GM21526 (cell line): ENCODE measurements around the gene SPDEF.

Experiments
- ATAC-seq: cut with Tn5 transposase; IDR thresholded peaks from one replicate; pipeline ENCODE4 v1.9.1; 2021; ENCODE audit warnings: moderate library complexity; ENCODE audit not compliant: unreplicated experiment, low FRiP score

The SPDEF gene

DNA sequence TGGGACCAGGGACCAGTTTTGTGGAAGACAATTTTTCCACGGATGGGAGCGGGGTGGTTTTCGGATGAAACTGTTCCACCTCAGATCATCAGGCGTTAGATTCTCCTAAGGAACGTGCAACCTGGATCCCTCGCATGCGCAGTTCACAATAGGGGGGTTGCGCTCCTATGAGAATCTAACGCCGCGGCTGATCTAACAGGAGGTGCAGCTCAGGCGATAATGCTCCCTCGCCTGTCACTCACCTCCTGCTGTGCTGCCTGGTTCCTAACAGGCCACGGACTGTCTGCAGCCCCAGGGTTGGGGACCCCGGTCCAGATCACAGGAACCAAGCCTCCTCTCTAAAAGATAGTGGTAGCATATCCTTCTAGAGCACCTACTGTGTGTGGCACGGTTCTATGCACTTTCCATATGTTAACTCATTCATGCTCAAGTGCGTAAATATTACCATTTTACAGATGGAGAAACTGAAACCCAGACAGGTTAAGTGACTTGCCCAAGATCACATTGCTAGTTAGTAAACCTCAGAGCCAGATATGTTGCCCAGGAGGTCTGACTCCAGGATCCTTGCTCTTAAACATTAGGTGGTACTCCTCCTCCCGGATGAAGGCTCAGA lies 25.3 kb downstream of the SPDEF start:
- ATAC-seq = no peak

DNA sequence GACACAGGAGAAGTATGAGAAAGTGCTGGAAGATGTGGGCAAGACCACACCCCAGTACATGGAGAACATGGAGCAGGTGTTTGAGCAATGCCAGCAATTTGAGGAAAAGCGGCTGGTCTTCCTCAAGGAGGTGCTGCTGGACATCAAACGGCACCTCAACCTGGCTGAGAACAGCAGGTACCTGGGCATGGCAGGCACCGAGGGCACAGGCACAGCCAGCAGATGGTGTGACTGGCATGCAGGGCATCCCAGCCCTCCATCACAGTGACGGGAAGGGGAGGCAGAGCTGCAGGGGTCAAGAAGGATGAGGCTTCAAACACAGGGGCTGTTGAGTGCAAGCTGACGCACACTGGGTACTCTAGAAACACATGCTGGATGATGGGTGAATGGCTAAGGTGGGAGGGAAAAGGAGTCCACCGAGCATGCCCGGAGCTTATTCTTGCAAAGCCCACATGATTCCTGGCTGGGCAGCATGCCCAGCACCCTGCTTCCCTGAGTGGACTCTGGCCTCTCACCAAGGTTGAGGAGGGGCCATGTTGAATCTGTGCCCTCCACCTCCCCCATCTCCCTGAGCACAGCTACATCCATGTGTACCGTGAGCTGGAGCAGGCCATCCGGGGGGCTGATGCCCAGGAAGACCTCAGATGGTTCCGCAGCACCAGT lies 26.3 kb downstream of the SPDEF start:
- no peak for ATAC-seq

GRCh38 chr6:34528996-34529664 lies 27.0 kb downstream of the SPDEF start:
- no peak for ATAC-seq

GRCh38 chr6:34527751-34528670 lies 28.1 kb downstream of the SPDEF start:
- ATAC-seq = no peak

- ATAC-seq = peak; percentile 73
These were observed 29.0 kb downstream of the SPDEF start for GRCh38 chr6:34526992-34527728.

- no peak for ATAC-seq
These were observed 29.7 kb downstream of the SPDEF start for GRCh38 chr6:34526241-34526972.

- no peak for ATAC-seq
These were observed 30.5 kb downstream of the SPDEF start for GRCh38 chr6:34525431-34526175.

DNA sequence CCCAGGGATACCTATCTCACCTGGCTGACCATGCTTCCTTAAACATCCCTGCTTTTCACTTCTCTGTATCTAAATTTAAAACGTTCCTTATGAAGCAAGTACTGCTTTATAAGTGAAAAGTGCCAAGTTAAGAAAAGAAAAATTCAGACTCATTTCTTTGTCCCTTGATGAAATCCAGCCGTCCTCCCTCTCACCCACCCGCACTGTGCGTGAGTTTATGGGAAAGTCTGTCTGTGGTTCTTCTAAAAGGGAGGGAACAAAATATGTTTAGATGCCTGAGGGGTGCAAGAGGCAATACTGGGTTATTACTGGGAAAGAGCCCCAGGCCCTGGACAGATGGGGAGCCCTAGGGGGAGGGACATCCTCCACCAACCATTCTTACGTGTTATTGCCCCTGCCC lies 31.2 kb downstream of the SPDEF start:
- ATAC-seq = no peak

DNA sequence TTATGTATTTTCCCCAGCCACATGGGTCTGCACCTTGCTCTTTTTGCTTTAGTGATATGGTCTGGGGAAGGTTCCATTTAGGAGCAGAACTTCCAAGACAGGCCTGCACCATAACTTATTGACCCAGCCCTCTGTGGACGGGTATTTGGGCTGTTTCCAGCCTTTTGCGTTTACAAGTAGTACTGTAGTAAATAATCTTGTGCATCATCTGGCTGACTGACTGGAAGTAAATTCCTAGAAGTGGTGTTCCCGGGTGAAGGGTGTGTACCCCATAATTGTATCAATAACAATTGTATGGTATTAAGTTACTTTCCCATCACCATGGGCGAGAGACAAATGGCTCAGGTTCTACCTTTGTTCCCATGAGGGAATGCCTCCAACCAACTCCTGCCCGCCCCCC lies 31.6 kb downstream of the SPDEF start:
- no peak for ATAC-seq

DNA sequence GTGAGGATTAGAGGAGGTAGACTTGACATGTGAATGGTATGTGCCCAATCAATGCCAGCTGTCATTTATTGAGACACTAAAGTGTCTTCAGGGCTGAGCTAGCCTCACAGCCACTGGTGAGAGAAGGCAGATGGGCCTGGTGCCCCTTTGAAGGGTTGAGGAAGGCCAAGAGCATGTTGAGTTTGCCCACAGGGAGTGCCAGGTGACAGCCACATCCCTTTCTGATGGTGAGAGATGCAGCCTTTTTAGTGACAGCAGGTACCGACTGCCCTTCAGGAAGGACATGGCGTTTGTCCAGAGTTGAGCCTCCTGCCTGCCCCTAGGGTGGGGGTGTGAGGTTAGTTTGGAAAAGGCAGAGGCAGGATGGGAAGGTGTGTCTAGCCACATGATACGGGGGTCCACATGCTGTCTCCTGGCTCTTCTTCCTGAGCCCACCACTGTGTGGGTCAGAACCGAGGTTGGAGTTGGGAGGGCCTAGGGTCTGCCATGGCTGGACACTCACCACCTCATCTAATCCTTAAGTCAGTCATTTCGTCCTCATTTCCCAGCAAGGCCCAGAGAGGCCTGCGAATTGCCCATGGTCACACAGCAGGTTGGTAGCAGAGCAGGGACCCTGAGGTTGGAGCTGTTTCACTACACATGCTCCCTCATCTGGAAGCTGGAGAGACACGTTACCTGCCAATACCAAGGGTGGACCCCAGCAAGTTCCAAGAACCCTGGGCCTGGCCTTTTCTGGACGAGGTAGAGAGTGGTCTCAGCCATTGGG lies 32.5 kb downstream of the SPDEF start:
- ATAC-seq = no peak

- no peak for ATAC-seq
These were observed 33.4 kb downstream of the SPDEF start for GRCh38 chr6:34522761-34523160.

DNA sequence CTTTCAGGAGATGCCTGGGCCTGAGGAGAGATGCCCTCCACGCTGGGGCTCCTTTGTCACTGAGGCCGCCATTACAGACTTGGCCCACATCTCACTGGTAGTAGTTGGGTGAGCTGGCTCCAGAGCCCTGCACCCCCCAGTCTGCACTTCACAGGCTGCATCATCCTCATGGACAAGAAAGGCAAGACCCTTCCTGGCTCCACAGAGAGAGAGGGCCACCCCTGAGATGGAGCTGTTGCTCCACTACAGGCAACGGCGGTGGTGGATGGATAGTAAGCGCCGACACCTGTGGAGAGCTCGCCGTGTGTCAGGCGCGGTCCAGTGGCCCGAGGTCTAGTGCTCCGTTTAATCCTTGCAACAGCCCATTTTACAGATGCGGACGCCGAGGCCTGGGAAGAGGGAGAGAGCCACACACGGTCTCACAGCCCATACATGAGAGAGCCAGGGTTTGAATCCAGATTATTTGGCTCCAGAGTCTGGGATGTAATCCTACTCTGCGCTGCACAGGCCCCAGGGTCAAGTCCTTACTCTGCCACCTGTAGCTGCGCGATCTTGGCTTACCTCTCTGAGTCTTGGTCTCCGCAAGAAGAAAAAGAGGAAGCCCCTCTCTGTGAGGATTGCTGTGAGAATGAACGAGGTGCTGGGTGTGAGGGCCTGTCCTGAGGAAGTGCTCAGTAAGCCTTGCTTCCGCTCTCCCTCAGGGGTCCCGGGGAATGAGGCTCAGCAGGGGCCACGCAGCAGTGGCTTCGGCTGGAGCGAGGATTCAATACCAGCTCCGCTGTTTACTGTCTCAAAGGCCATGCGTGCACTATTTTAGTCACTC lies 34.5 kb downstream of the SPDEF start:
- ATAC-seq = no peak

GRCh38 chr6:34520645-34521462 lies 35.3 kb downstream of the SPDEF start:
- no peak for ATAC-seq

DNA sequence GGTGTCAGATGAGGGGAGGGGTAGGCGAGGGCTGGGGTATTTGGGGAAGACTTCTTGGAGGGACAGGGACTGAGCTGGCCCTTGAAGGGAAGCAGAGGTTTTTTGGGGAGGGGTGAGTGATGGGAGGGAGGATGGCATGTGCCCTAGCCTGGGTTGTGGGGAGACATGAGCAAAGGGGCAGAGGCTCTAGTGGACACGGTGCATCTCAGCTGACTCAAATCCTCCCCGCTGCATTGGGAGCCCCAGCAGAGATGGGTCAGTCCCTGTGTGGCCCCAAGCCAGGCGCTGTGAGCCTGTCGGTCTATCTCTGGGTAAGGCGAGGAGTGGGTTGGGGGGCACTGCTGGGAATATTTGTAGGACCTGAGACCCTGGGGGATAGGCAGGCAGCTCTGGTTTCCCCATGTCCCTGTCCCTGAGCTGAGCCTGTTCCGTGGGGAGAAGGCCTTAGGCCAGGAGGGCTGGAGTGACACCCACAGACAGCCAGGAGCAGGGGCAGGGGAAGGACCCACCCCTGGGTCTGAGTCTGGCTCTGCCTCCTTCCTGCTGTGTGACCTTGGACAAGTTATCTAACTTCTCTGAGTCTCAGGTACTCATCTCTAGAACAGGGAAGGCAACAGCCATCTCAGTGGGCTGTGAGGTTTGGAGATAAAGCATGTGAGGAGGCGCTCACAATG lies 36.0 kb downstream of the SPDEF start:
- no peak for ATAC-seq

GRCh38 chr6:34518669-34519365 lies 37.3 kb downstream of the SPDEF start:
- ATAC-seq = no peak
